ENCODE data around the gene NOL9.

The NOL9 gene

GRCh38 chr1:6594977-6595740 is 40.8 kb upstream of the NOL9 start:
- Histone ChIP-seq H2AFZ (ENCODE audit: low read depth, low read length) (no peak overlapping the region), H3K4me3 (ENCODE audit: low read length) (no peak overlapping the region), H3K27me3 (ENCODE audit: low read depth, low read length) (no peaks in the 10 kb centered on the region), H3K79me2 (ENCODE audit: low read length) (peaks cover 40% of the 10 kb centered on the region), H3K4me1 (ENCODE audit: low read length) (peaks cover 7% of the 10 kb centered on the region), H4K20me1 (ENCODE audit: insufficient read depth, low read length) (peaks cover 18% of the 10 kb centered on the region), H3K27ac (ENCODE audit: low read length) (no peak overlapping the region), H3K9me3 (ENCODE audit: insufficient read depth, low read length) (no peaks in the 10 kb centered on the region), H3K9ac (ENCODE audit: low read length) (no peak overlapping the region), H3K4me2 (ENCODE audit: low read length) (no peak overlapping the region), H3K36me3 (replicated peaks; ENCODE audit: low read depth, low read length) (peaks cover 20% of the 10 kb centered on the region)
- TF ChIP-seq CTCF (IDR thresholded peaks at IDR 0.05; ENCODE audit: low read depth, low read length): no peak
- TF ChIP-seq EZH2phosphoT487 (IDR thresholded peaks at IDR 0.05; ENCODE audit: low read depth): no peak

GRCh38 chr1:6593810-6594209 is 39.5 kb upstream of the NOL9 start:
- Histone ChIP-seq H3K36me3 (replicated peaks; ENCODE audit: low read depth, low read length) (peaks cover 18% of the 10 kb centered on the region), H3K4me2 (ENCODE audit: low read length) (no peak overlapping the region)

DNA sequence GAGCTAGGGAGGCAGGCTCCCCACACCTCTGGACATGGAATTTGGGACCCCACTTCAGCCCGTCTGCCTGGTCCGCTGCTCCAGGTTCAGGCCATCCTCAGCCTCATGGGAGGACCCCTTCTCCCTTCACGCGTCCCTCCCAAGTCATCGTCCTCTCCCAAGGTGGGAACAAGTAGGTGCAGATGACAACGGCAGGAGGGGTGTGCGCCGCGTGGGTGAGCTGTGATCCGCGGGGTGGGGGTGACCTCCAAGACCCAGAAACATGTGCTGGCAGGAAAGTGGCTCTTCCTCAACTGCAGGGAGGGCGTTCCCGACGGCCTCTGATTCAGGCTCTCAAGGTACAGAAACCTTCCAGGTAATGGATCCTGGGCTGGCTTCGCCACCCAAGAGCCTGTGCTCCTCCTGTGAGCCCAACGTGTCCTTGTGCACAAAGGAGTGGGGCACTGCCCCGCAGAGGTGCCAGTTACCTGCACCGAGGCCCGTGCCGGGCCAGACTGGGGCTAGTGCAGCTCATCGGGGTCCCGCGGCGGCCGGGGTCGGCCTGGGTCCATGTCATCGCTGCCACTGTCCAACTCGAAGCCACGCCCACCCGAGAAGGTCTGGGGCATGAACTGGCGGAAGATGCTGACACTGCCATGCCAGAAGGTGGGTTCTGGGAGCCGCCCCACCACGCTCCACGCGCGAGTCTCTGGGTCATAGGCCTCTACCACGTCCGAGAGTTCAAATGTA is 38.7 kb upstream of the NOL9 start:
- Histone ChIP-seq H3K4me3 (ENCODE audit: low read length) (no peak overlapping the region), H3K27me3 (ENCODE audit: low read depth, low read length) (no peaks in the 10 kb centered on the region), H4K20me1 (ENCODE audit: insufficient read depth, low read length) (peaks cover 7% of the 10 kb centered on the region; the same call in 1 of the 2 replicates), H3K9me3 (ENCODE audit: insufficient read depth, low read length) (no peaks in the 10 kb centered on the region), H3K9ac (ENCODE audit: low read length) (no peak overlapping the region), H3K4me2 (ENCODE audit: low read length) (no peak overlapping the region), H3K36me3 (replicated peaks; ENCODE audit: low read depth, low read length) (peaks cover 17% of the 10 kb centered on the region), H3K27ac (ENCODE audit: low read length) (no peak overlapping the region), H2AFZ (ENCODE audit: low read depth, low read length) (no peak overlapping the region), H3K4me1 (ENCODE audit: low read length) (no peaks in the 10 kb centered on the region), H3K79me2 (ENCODE audit: low read length) (peaks cover 23% of the 10 kb centered on the region)
- TF ChIP-seq CTCF (IDR thresholded peaks at IDR 0.05; ENCODE audit: low read depth, low read length) (no peak), EZH2phosphoT487 (IDR thresholded peaks at IDR 0.05; ENCODE audit: low read depth) (no peak)

More at GRCh38 chr1:6593810-6594209, 39.5 kb upstream of the NOL9 start:
- Histone ChIP-seq H3K9me3 (ENCODE audit: insufficient read depth, low read length) (no peaks in the 10 kb centered on the region), H3K27me3 (ENCODE audit: low read depth, low read length) (no peaks in the 10 kb centered on the region), H3K27ac (ENCODE audit: low read length) (no peak overlapping the region), H3K79me2 (ENCODE audit: low read length) (peaks cover 26% of the 10 kb centered on the region), H3K4me3 (ENCODE audit: low read length) (no peak overlapping the region), H3K4me1 (ENCODE audit: low read length) (no peaks in the 10 kb centered on the region), H2AFZ (ENCODE audit: low read depth, low read length) (no peak overlapping the region), H3K9ac (ENCODE audit: low read length) (no peak overlapping the region), H4K20me1 (ENCODE audit: insufficient read depth, low read length) (peaks cover 8% of the 10 kb centered on the region)
- TF ChIP-seq EZH2phosphoT487 (IDR thresholded peaks at IDR 0.05; ENCODE audit: low read depth) (no peak), CTCF (IDR thresholded peaks at IDR 0.05; ENCODE audit: low read depth, low read length) (no peak)

DNA sequence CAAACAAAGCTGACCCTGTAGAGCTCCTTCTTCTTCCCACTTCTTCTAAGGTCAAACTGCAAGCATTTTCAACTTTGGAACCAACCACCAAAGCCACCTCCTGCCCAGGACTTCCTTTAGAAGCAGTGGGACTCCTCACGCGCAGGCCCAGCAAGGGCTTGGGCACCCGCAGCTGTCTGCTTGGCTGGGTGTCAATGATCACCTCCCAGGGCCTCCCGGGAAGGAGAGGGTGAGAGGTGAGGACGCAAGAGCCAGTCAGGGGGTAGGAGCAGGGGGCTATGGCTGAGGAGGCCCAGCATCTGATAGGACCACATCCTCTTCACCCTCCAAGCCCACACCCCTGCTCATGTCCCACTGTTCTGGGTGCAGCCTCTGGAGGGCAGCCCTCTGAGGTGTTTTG is 38.1 kb upstream of the NOL9 start:
- Histone ChIP-seq H2AFZ (ENCODE audit: low read depth, low read length) (no peak overlapping the region), H3K4me2 (ENCODE audit: low read length) (no peak overlapping the region), H3K9ac (ENCODE audit: low read length) (no peak overlapping the region), H3K36me3 (replicated peaks; ENCODE audit: low read depth, low read length) (peaks cover 11% of the 10 kb centered on the region), H3K79me2 (ENCODE audit: low read length) (peaks cover 17% of the 10 kb centered on the region), H3K4me1 (ENCODE audit: low read length) (no peaks in the 10 kb centered on the region), H3K27ac (ENCODE audit: low read length) (no peak overlapping the region), H3K4me3 (ENCODE audit: low read length) (no peak overlapping the region), H4K20me1 (ENCODE audit: insufficient read depth, low read length) (peaks cover 7% of the 10 kb centered on the region; the same call in 1 of the 2 replicates), H3K9me3 (ENCODE audit: insufficient read depth, low read length) (no peaks in the 10 kb centered on the region), H3K27me3 (ENCODE audit: low read depth, low read length) (no peaks in the 10 kb centered on the region)
- TF ChIP-seq CTCF (IDR thresholded peaks at IDR 0.05; ENCODE audit: low read depth, low read length): no peak
- no peak for TF ChIP-seq EZH2phosphoT487 (IDR thresholded peaks at IDR 0.05; ENCODE audit: low read depth)
